GM18867 (cell line): Measurements from ENCODE around the gene TBXA2R.

Source experiments
- ATAC-seq: cut with Tn5 transposase; IDR thresholded peaks from one replicate; pipeline ENCODE4 v1.9.1; 2021; ENCODE audit warnings: mild to moderate bottlenecking, moderate library complexity; ENCODE audit not compliant: unreplicated experiment

TBXA2R gene

DNA sequence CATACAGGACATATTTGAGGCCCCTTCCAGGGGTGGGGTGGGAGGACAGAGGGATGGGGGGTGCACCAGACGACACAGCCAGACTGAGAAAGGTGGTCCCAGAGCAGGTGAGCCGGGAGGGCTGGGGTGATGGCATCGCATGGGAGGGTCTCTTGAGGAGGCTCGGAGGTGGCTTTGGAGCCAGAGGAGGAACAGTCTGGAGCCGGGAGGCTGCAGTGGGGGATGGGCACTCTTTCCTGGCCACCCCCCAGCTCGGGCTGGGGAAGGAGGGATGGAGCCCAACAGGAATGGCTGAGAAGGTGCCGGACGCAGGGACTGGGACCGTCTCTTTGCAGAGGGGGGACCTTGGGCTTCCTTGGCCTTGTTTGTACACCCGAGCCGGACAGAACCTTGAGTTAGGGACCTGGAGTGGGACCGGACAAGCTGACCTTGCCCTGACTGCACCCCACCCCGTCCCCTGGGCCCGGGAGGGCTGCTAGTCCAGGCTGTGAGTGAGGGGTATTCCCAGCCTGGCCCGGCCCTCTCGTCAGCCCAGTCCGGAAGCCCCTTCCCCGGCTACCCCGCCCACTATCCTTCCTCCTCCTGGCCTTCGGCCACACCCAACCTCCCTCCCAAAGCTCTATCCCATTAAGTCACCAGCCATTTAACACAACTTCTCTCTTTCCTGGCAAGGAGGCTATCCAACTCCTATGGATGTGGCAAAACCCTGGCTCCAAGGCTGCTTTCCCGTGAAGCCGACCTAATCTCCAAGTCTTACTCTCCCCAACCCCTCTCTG lies 816 bp upstream of the TBXA2R start:
- no peak for ATAC-seq

GRCh38 chr19:3606174-3606689 lies 443 bp downstream of the TBXA2R start:
- no peak for ATAC-seq

DNA sequence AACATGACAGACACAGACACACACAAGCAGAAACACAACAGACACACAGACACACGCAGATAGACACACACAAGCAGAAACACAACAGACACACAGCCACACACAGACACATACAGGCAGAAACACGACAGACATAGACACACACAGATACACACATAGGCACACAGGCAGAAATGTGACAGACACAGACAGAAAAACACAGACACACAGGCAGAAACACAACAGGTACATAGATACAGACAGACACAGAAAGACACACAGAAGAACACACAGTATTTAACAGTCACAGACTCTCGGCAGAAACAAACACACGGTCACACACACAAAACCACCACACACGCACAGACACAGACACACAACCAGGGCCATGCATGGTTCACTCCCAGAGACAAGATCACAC lies 905 bp downstream of the TBXA2R start:
- ATAC-seq: no peak

GRCh38 chr19:3605361-3605760 lies 1.3 kb downstream of the TBXA2R start:
- no peak for ATAC-seq

- ATAC-seq: no peak
Measured at GRCh38 chr19:3604987-3605343, 1.7 kb downstream of the TBXA2R start.

DNA sequence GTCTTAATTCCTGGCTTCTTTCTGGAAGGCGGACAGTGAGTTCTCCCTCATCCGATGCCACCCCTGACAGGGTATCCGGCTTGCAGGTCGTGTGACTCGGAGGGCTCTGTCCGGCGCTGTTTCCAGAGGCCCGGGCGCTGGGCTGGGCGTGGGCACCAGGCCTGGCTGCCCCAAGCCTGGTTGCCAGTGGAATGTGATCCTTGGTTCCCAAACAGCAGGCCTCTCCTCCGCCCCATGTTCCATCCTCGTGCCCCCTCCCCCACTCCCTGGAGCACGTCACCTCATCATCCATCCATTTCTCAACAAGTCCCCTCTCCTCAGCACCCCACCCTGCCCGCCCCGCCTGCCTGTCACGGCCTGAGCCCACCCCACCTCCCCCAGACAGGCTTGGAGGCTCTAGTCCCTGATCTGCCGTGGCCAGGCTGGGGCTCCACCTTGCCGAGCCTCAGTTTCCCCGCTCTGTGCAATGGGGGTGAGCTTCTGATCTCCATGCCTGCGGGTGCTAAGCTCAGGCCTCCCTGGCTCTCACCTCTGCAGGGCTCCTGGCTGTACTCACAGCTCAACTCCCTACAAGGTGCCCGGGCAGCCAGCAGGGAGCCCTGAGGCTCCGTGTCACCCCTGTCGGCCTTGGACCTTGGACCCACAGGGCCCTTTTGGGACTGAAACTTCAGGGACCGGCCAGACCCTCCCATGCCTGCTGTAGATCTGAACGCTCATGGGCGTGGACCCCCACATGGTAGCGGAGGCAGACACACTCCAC lies 2.3 kb downstream of the TBXA2R start:
- no peak for ATAC-seq

GRCh38 chr19:3603121-3603811 lies 3.4 kb downstream of the TBXA2R start:
- ATAC-seq: no peak

DNA sequence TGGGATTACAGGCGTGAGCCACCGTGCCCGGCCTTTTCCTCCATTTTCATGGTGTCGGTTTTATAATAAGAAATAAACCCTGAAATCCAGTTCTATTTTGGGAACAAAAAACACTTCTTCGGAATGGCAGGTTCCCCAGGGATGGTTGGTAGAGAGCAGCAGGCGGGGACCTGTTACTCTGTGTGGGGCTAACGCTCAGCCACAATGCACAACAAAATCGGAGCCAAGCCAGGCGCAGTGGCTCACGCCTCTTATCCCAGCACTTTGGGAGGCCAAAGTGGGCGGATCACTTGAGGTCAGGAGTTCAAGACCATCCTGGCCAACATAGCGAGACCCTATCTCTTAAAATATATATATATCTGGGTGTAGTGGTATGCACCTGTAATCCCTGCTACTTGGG lies 5.7 kb downstream of the TBXA2R start:
- no peak for ATAC-seq

DNA sequence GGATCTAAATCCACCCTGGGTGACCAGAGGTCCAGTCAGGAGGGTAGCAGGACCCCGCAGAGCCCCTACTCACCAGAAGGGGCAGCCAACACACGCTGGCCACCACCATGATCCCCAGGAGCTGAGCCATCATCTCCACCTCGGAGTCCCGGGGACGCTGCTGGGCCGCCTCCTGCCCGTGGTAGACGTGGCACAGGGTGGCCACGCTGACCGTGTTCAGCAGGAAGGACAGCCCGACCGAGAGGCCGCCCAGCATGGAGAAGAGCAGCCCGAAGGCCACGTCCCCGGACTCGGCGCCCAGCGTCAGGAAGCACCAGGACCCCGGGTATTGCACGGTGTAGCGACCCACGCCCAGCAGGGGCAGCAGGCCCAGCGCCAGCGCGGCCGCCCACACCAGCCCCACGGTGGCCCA lies 6.9 kb downstream of the TBXA2R start:
- ATAC-seq: no peak

DNA sequence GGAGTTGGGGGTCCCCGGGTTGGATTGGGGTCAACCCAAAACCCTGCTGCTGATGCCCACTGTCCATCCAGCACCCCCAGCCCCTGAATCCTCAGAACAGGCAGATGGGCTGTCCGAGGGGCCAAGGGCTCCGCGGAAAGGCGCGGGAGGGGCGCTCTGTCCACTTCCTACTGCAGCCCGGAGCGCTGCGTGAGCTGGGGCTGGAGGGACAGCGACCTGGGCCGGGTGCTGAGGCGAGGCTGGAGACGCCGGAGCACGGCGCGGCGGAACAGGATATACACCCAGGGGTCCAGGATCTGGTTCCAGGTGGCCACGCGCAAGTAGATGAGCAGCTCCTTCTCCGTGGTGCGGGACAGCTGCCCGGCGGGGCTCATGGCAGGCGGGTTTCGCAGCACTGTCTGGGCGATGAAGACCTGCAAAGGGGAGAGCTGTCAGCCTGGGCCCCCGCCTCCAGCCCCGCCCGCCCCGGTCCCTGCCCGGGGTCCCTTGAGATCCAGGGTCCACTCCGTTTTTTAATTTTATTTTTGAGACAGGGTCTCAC lies 11.1 kb downstream of the TBXA2R start:
- no peak for ATAC-seq

DNA sequence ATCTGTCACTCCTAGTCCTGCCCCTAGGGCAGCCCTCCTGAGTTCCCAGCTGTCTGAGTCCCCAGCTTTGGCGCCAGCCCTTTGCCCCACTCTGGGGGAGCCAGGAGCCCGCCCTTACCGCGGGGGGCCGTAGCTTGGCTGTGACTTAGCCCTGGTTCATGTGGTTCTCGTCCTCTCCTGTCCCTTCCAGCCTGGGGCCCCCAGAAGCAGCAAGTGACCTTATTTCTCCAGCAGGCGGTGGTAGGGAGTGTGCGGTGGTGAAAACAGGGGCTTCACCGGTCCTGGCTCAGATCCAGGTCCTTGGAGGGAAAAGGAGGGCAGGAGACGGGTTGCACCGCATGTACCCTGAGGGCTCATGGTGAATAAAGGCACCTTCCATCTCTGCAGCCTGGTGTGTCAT lies 13.5 kb downstream of the TBXA2R start:
- no peak for ATAC-seq

DNA sequence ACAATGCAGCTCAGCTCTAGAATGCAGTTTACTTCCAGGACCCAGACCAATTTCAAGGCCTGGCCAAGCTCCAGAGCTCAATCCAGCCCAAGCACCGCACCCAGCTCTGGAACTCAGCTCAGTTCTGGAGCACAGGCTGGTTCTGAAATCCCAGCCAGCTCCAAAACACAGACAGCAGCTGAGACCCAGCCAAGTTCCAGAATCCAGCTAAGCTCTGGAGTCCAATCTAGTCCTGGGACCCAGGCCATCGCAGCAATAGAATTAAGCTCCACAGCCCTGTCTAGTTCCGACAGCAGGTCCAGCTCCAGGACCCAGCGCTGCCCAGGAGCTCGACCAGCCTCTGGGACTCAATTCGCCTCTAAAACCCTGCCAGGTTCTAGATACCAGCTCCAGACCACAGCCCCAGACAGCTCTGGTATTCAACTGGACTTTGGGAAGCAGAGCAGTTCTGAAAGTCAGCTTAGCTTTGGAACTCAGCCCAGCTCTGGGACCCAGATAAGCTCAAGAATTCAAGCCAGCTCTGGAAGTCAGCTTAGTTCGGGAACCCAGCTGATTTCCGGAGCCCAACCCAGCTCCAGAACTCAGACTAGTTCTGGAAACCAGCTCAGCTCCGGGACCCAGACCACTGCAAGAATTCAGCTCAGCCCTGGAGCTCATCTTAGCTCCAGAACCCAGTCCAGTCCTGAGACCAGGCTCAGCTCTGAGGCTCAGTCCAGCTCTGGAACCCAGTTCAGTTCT lies 14.6 kb downstream of the TBXA2R start:
- no peak for ATAC-seq

- ATAC-seq: no peak
Measured at GRCh38 chr19:3590991-3591659, 15.6 kb downstream of the TBXA2R start.

DNA sequence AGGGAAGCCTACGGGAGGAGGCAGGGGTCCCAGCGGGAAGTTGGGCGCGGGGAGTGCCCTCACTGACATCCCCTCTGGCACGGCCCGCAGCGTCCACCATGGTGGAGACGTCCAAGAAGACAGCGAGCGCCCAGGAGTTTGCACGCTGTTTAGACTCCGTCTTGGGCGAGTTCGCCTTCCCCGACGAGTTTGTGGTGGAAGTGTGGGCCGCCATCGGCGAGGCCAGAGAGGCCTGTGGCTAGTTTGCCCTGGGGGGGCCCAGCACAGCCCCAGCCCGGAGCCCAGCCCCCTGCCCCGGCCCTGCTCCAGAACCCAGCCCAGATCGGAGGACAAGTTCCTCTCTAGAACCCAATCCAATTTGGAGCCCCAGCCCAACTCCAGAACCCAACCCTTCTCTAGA lies 16.7 kb downstream of the TBXA2R start:
- ATAC-seq: no peak

GRCh38 chr19:3589439-3589838 lies 17.2 kb downstream of the TBXA2R start:
- ATAC-seq: no peak

DNA sequence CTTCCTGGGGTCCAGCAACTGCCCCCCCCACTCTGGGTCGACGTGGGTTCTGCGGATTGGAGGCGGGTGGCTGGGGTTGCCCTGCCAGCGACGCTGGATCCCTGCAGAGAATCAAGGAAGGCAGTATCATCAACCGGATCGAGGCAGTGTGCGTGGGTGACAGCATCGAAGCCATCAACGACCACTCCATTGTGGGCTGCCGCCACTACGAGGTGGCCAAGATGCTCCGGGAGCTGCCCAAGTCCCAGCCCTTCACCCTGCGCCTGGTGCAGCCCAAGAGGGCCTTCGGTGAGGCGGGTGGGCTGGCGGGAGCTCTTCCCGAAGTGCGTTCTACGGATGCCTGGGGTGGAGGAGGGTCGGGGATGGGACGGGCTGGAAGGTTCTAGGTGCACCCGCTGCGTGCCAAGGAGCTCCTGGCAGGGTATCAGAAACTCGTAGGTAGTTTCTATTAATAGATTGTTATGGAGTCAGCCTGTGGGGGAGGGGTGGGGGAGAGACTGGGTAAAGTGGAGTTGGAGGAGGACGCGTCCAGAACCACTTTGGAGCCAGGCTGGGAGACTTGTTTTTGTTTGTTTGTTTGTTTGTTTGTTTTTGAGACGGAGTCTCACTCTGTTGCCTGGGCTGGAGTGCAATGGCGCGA lies 19.8 kb downstream of the TBXA2R start:
- ATAC-seq: no peak

DNA sequence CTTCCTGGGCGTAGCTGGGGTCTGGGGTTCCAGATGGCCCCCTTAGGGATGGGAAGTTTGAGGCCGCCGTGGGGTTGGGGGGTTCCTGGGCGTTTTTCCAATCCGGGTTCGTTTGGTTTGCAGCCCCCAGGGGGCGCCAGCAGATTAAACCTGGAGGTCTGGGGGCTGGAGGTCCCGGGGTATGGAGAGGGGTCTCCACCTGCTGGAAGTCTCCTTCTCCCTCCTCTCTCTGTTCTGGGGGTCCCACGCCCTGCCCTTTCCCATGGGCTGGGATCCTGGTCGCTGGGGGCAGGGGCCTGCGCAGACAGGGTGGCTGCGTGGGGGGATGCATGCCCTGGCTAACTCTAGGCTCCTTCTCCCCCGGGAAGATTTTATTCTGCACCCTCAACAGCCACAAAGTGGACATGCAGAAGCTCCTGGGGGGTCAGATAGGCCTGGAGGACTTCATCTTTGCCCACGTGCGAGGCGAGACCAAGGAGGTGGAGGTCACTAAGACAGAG lies 20.5 kb downstream of the TBXA2R start:
- no peak for ATAC-seq

DNA sequence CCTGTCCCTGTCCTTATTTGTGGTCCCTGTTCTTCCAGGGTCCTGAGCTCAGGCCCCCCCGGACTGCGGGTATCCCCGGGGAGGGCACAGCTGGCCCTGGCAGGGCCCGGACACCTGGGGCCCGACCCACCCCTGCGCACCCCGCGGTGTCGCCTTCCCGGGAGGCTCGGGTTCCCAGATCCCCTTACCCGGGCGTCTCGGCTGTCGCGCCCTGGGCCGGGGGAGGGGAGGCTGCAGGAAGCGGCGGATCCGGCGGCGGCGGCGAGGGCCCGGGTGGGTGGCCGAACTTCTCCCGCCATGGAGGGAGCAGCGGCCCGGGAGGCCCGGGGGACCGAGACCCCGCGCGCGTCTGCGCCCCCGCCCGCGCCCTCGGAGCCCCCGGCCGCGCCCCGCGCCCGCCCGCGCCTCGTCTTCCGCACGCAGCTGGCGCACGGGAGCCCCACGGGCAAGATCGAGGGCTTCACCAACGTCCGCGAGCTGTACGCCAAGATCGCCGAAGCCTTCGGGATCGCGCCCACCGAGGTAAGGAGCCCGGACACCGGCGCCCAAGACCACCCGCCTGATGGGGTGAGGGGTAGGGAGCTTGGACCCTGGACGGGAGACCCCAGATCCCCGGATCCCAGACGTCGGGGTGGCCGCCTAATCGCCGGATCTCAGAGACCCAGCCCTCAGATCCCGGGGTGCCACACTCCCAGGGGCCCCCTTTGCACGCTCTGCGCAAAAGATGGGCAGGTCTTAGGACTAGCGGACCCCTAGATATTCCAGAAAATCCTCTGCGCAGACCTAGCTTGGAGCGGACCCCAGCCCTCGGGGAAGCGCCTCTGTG lies 21.2 kb downstream of the TBXA2R start, which contains the start of gene GIPC3:
GIPC3 (plus strand) TSS at position 178 of the 826 bp plus-strand sequence; CDS start at position 298, 120 bp downstream.
- ATAC-seq: no peak
